ENCODE data around the gene COL13A1. TPM values are rescaled to one million over a fixed set of nuclear protein-coding genes. Genes with fewer than 3 reads are reported as not detected.

COL13A1 gene
- total RNA-seq (2014; rRNA removed; shearing (Covaris generic)): 16.6 and 18.0 TPM in 2 replicates

DNA sequence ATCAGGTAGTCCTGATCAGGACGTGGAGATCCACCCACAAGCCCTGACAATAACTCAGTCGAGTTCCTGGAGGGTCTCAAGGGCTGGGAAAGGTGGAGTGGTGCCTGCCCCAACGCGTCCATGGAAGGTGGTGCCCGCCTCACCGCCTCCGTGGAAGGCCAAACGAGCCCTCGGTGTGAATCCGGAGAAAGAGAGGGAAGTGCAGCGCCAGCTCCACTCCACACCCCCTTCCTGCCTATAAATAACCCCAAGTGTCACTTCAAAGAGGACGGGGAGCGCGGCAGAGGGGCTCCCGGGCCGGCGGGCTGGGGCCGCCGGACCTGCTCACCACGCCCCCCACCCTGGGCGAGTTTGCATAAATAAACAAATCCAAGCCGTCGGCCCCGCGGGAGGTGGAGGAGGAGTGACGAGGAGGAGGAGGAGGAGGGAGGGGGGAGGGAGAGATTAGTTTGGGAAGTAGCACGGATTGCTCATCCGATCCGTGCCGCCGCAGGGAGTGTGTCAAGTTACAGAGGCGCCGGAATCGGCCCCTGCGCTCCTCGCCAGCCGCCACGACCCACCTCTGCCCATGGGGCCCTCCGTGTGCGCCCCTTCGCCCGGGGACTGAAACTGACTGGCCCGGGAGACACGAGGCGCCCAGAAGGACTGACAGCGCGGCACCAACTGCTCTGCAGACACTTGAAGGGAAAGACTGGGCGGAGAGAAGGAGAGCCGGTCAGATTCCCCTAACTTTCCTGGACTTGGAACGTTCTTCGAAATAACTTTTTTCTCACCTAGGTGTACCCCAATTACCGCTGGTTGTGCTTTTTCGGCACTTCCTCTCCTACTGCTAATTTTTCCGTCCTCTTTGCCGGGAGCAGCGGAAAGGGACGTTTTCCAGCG lies at the start of gene COL13A1:
TSS of gene COL13A1 (plus strand) at position 473 of the 882 bp plus-strand sequence. CDS start 518 bp downstream, outside the sequence.
- peaks cover 23% of the 10 kb centered on the region for H3K27me3 ChIP-seq (ENCODE audit: control insufficient read depth, insufficient read depth, low read length)
- H3K4me3 ChIP-seq (ENCODE audit: insufficient read depth, low read depth, low read length): peak within 1 kb of the TSS; percentile 71
- H3K36me3 ChIP-seq (replicated peaks; ENCODE audit: control insufficient read depth, insufficient read depth, low read length): no peaks in the 10 kb centered on the region
- peak; percentile 95 for DNase-seq

DNA sequence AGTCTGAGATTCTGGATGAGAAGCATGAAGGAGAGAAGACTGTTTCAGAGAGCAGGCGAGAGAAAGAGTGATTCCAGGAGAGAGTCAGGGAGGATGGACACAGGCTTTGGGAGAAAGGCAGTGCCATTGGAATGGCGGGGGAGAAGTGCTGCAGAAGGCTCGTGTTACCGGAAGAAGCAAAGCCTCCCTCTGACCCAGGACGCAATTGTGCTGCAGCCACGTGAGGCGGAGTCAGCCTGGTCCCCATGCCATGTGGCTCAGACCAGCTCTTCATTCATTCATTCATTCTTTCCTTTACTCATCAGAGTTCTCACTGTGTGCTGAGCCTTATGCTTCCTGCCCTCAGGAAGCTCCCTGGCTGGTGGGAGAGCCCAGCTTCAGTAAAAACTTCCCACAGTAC lies 49.2 kb upstream of the COL13A1 start:
- Histone ChIP-seq H3K27me3 (ENCODE audit: control insufficient read depth, insufficient read depth, low read length) (peaks cover 6% of the 10 kb centered on the region; the same call in 1 of the 2 replicates), H3K4me3 (ENCODE audit: insufficient read depth, low read depth, low read length) (no peak overlapping the region), H3K36me3 (replicated peaks; ENCODE audit: control insufficient read depth, insufficient read depth, low read length) (no peaks in the 10 kb centered on the region)
- peak; percentile 40 for DNase-seq

DNA sequence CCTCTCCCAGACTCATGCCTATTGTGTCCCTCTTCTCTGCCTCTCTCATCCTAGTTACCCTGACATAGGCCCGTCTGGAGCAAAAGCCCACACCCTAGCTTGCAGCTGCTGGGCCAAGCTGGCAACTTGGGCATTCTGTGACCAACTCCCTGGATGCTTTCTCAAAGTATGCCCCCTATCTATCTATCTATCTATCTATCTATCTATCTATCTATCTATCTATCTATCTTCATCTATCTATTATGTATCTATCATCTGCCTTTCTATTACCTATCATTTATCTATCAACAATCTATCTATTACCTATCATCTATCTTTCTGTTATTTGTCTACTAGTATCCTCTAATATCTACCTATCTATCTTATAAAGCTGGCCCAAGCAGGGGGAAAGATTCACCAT lies 45.4 kb upstream of the COL13A1 start:
- DNase-seq: no peak
- H3K27me3 ChIP-seq (ENCODE audit: control insufficient read depth, insufficient read depth, low read length): peaks cover 6% of the 10 kb centered on the region; the same call in 1 of the 2 replicates
- no peaks in the 10 kb centered on the region for H3K36me3 ChIP-seq (replicated peaks; ENCODE audit: control insufficient read depth, insufficient read depth, low read length)
- H3K4me3 ChIP-seq (ENCODE audit: insufficient read depth, low read depth, low read length): no peak overlapping the region

DNA sequence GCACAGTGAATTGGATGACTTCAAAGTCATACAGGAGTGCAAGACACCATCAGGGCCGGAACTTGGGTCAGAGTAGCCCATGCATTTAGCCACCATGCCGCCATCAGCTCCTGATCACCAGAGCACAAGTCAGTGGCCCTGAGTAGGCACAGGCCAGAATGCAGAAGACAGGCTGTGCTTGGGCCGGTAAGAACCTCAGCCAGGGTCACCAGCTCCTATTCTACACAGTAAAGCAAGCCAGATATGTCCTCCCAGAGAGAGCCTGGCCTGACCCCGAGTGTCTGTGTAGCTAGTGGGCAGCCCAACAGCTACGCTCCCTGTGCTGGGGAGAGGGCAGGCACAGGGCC lies 44.5 kb upstream of the COL13A1 start:
- Histone ChIP-seq H3K27me3 (ENCODE audit: control insufficient read depth, insufficient read depth, low read length) (peaks cover 5% of the 10 kb centered on the region; the same call in 1 of the 2 replicates), H3K36me3 (replicated peaks; ENCODE audit: control insufficient read depth, insufficient read depth, low read length) (no peaks in the 10 kb centered on the region), H3K4me3 (ENCODE audit: insufficient read depth, low read depth, low read length) (no peak overlapping the region)
- DNase-seq: no peak

DNA sequence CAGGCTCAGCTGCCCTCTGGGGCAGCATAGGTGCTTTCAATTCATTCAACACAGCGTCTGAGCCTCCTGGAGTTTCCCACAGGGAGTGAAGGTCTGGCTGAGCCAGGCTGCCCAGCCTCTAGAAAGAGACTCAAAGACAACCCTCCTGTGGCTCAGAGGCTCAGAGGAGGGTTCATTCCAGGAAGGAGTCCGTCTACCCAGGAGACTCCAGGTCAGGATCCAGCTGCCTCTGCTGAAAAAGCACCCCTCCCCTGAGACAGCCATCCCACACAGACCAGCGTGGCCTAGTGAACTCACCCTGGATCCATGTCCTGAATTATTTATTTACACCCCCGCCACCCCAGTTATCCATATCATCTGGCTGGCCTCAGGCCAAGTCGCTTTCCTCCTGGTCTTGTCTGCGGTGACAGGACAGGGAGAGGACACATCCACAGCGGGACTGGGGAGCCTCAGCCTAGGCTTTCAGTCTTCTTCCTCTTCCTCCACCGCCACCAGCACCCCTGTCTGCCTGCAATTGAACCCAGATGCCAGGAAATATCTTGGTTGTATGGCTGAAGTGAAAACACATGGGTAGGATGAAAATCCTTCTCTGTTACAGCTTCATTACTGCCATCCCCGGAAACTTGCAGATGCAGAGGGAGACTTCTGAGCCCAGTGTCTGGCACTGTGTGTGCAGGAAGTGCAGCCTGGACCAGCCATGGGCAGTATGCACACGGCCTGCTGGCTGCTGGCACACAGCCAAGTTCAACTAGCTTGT lies 44.0 kb upstream of the COL13A1 start:
- peaks cover 3% of the 10 kb centered on the region; the same call in 1 of the 2 replicates for H3K27me3 ChIP-seq (ENCODE audit: control insufficient read depth, insufficient read depth, low read length)
- no peak overlapping the region for H3K4me3 ChIP-seq (ENCODE audit: insufficient read depth, low read depth, low read length)
- peak; percentile 21 for DNase-seq
- H3K36me3 ChIP-seq (replicated peaks; ENCODE audit: control insufficient read depth, insufficient read depth, low read length): no peaks in the 10 kb centered on the region

DNA sequence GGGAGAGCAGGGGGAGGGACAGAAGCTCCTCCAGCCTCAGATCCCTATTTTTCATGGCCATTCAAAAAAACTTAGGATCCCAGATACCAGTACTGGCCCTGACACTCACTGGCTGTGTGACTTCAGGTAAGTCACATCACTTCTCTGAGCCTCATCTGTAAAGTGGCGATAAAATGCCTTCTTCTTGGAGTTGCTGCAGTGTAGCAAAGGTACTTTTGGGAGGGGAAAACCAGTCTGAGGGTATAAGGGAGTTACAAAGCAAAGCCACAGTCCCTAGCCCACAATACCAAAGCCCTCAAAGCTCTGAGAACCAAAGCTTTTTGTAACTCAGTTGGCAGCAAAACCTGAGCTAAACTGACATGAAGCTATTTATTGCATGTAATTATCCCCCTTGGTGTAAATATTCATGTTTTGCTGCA lies 43.4 kb upstream of the COL13A1 start:
- no peak for DNase-seq
- peaks cover 2% of the 10 kb centered on the region; the same call in 1 of the 2 replicates for H3K27me3 ChIP-seq (ENCODE audit: control insufficient read depth, insufficient read depth, low read length)
- H3K4me3 ChIP-seq (ENCODE audit: insufficient read depth, low read depth, low read length): no peak overlapping the region
- no peaks in the 10 kb centered on the region for H3K36me3 ChIP-seq (replicated peaks; ENCODE audit: control insufficient read depth, insufficient read depth, low read length)

DNA sequence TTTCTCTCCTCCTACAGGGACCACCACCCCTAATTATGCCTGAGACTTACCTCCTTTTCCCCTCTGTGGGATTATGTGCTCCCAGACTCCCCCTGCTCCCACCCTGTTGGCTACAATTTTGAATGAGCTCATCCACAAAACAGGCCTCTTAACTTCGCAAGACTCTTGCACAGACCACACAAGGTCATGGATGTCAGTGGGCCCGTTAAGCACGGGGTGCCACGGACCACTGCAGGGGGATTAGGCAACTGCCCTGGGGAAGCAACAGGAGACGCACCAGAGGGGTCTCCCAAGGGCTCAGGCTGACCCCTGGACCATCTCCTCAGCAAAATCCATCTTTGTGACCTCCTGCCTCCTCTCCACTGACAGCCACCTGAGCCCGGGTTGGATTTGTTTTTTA lies 42.1 kb upstream of the COL13A1 start:
- no peaks in the 10 kb centered on the region for H3K36me3 ChIP-seq (replicated peaks; ENCODE audit: control insufficient read depth, insufficient read depth, low read length)
- DNase-seq: no peak
- no peak overlapping the region for H3K4me3 ChIP-seq (ENCODE audit: insufficient read depth, low read depth, low read length)
- peaks cover 2% of the 10 kb centered on the region; the same call in 1 of the 2 replicates for H3K27me3 ChIP-seq (ENCODE audit: control insufficient read depth, insufficient read depth, low read length)

DNA sequence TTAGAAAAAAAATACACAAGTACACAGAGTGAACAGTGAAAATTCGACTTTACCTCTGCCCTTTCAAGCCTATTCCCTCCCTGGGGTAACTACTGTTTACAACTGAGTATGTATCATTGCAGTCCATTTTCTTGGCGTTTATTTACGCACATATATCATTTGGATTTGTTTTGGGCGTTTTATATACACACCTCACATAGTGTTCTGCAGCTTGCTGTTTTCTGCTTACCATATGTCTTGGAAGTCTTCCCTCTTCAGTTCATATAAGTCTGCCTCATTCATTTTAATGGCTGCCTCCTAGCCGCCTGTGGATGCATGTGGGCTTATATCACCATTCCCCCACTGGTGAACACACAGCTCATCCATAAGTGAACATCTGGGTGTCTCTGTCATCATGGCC lies 41.6 kb upstream of the COL13A1 start:
- DNase-seq: no peak
- Histone ChIP-seq H3K36me3 (replicated peaks; ENCODE audit: control insufficient read depth, insufficient read depth, low read length) (no peaks in the 10 kb centered on the region), H3K27me3 (ENCODE audit: control insufficient read depth, insufficient read depth, low read length) (peaks cover 2% of the 10 kb centered on the region; the same call in 1 of the 2 replicates), H3K4me3 (ENCODE audit: insufficient read depth, low read depth, low read length) (no peak overlapping the region)

DNA sequence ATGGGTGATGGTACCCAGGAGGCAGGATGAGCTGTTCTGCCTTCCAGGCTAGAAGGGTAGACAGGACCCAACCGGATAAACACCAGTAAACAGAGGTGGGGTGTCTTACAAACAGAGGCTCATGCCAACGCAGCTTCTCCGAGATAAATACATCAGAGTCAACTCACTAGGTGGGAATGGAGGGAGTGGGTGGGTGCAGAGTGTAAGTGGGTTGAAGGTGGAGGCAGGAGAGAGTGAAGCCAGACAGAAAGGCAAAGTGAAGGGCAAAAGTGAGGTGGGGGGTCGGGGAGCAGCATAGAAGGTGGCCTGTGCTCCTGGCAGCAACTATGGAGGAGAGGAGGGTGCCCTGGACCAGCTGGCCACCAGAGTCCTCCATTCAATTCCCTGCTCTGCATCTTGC lies 40.4 kb upstream of the COL13A1 start:
- DNase-seq: no peak
- no peak overlapping the region for H3K4me3 ChIP-seq (ENCODE audit: insufficient read depth, low read depth, low read length)
- H3K36me3 ChIP-seq (replicated peaks; ENCODE audit: control insufficient read depth, insufficient read depth, low read length): no peaks in the 10 kb centered on the region

DNA sequence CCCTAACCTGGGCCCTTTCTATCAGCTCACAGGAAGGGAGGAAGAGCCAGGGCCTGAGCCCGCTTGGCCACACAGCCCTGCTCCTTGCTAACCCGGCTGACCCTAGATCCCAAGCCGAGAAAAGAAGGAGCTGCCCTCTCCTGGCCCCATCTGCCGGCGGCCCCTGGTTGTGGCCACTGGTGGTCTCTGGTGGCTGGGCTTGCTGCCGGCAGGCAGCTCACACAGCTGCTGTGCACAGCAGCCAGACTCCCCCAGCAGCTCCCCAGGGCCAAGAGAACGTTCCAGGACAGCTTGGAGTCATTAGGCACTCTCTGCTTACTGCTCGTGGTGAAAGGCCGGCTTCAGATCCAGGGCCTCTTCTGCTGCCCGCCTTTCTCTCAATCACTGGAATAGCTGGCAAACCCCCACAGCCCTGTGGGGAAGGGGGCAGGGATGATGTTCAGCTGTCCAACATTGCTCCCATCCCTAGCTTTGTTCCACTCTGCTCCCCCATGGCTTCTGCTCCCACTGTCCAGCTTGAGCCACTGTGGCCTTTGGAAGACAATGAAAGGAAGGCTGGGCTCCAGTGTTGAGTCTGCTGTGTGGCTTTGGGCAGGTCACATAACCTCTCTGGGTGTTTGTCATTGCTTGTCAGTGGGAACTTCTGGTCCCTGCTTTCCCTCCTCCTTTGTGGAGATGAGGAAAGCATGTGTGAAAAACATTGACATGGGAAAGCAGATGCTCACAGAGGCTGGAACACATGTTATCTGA lies 35.4 kb upstream of the COL13A1 start:
- Histone ChIP-seq H3K36me3 (replicated peaks; ENCODE audit: control insufficient read depth, insufficient read depth, low read length) (no peaks in the 10 kb centered on the region), H3K4me3 (ENCODE audit: insufficient read depth, low read depth, low read length) (no peak overlapping the region), H3K27me3 (ENCODE audit: control insufficient read depth, insufficient read depth, low read length) (no peaks in the 10 kb centered on the region)
- DNase-seq: peak; percentile 50

More for the DNA sequence above, 40.4 kb upstream of the COL13A1 start:
- H3K27me3 ChIP-seq (ENCODE audit: control insufficient read depth, insufficient read depth, low read length): no peaks in the 10 kb centered on the region

DNA sequence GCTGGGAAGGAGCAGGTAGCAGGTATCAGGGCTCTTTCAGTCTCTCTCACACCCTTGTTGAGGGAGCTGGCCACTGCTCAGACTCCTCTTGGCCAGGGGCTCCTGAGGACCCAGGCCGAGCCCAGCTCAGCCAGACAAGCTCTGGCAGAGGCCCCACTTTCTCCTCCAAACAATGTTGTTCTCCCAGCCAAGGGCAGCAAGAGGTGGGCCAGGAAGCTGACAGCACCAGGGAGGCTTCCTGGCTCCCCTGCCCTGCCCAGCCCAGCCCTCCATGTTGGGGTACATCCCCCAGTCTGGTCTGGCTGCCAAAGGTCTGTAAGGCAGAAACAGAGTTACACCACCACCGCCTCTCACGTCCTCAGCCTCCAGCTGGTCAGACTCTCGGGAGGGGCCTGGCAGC lies 33.9 kb upstream of the COL13A1 start:
- Histone ChIP-seq H3K4me3 (ENCODE audit: insufficient read depth, low read depth, low read length) (no peak overlapping the region), H3K36me3 (replicated peaks; ENCODE audit: control insufficient read depth, insufficient read depth, low read length) (no peaks in the 10 kb centered on the region), H3K27me3 (ENCODE audit: control insufficient read depth, insufficient read depth, low read length) (no peaks in the 10 kb centered on the region)
- DNase-seq: peak; percentile 32

DNA sequence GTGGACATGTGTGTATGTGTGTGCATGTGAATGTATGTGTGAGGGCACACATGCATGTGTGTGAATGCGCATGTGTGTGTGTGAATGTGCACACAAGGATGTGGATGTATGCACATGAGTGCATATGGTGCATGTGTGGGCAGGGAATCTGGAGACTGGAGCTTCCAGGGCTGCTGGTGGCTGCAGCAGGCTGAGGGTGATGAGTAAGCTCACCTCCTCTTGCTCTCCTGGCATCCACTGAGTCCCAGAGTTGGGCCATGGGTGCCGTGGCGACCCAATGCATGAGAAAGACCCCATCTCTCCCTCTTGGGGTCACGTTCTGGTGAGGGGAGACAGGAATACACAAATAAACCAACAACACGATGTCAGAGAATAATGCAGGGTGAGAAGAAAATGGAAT lies 33.3 kb upstream of the COL13A1 start:
- Histone ChIP-seq H3K36me3 (replicated peaks; ENCODE audit: control insufficient read depth, insufficient read depth, low read length) (no peaks in the 10 kb centered on the region), H3K4me3 (ENCODE audit: insufficient read depth, low read depth, low read length) (no peak overlapping the region), H3K27me3 (ENCODE audit: control insufficient read depth, insufficient read depth, low read length) (no peaks in the 10 kb centered on the region)
- DNase-seq: peak; percentile 19

DNA sequence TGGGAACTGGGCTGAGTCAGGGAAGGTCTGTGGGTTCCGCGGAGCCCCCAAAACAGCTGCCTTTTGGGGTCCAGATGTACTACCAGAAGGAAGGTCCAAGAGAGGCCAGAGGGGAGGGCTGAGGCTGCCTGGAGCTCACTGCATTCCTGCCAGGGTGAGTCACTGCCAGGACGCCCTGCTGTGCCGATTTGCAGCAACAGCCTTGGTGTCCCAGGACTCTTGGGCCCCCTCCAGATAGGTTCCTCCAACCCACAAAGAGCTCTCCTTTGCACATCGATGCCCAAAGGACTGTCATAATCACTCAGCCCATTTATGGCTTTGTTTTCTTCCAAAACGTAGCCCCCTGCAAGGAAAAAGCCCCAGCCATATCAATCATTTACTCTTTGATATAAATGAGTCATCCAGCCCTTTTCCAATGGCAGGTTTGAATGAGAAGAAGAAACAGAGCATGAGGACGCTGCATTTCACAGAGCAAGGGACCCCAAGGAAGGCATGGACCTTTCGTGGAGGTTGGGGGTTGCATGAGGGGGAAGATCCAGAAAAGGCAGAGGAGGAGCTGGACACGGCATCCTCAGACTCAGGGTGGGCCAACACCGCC lies 32.2 kb upstream of the COL13A1 start:
- no peaks in the 10 kb centered on the region for H3K27me3 ChIP-seq (ENCODE audit: control insufficient read depth, insufficient read depth, low read length)
- no peaks in the 10 kb centered on the region for H3K36me3 ChIP-seq (replicated peaks; ENCODE audit: control insufficient read depth, insufficient read depth, low read length)
- peak; percentile 84 for DNase-seq
- no peak overlapping the region for H3K4me3 ChIP-seq (ENCODE audit: insufficient read depth, low read depth, low read length)
